NCI-H1436 treated with DMSO at 0.1 percent for 48 hours (cell line): ENCODE measurements around the gene DPP8.

ENCODE experiments used
- DNase-seq: peaks from one replicate; lab custom pipeline; 2025; lab: John Stamatoyannopoulos, UW

The DPP8 gene

GRCh38 chr15:65423976-65424679 lies 93.4 kb downstream of the DPP8 start:
- no peak for DNase-seq

- no peak for DNase-seq
Measured at GRCh38 chr15:65423150-65423975, 94.1 kb downstream of the DPP8 start.

GRCh38 chr15:65421360-65422215 lies 95.9 kb downstream of the DPP8 start:
- no peak for DNase-seq

GRCh38 chr15:65420975-65421359 lies 96.5 kb downstream of the DPP8 start:
- no peak for DNase-seq

GRCh38 chr15:65418596-65418995 lies 98.9 kb downstream of the DPP8 start:
- DNase-seq, result no peak

- no peak for DNase-seq
Measured at GRCh38 chr15:65416845-65417416, 100.6 kb downstream of the DPP8 start.

GRCh38 chr15:65414841-65415621 lies 102.5 kb downstream of the DPP8 start:
- DNase-seq, result no peak

GRCh38 chr15:65413760-65414144 lies 103.7 kb downstream of the DPP8 start:
- DNase-seq, result no peak

- no peak for DNase-seq
Measured at GRCh38 chr15:65413051-65413759, 104.3 kb downstream of the DPP8 start.

- no peak for DNase-seq
Measured at GRCh38 chr15:65412556-65412955, 104.9 kb downstream of the DPP8 start.

- DNase-seq, result no peak
Measured at GRCh38 chr15:65411465-65412071, 105.9 kb downstream of the DPP8 start.

GRCh38 chr15:65410972-65411371 lies 106.5 kb downstream of the DPP8 start:
- DNase-seq, result no peak

GRCh38 chr15:65410036-65410435 lies 107.5 kb downstream of the DPP8 start:
- no peak for DNase-seq

GRCh38 chr15:65409036-65409631 lies 108.4 kb downstream of the DPP8 start:
- no peak for DNase-seq

- no peak for DNase-seq
Measured at GRCh38 chr15:65408324-65409035, 109.0 kb downstream of the DPP8 start.

- no peak for DNase-seq
Measured at GRCh38 chr15:65406424-65407000, 111.0 kb downstream of the DPP8 start.

- no peak for DNase-seq
Measured at GRCh38 chr15:65405791-65406423, 111.6 kb downstream of the DPP8 start.

GRCh38 chr15:65404186-65404872 lies 113.2 kb downstream of the DPP8 start:
- DNase-seq, result no peak
